OCI-LY3 (cell line): ENCODE measurements around the gene CRELD2.

Source experiments
- H2AFZ ChIP-seq: fragments of 200-600, 300-600 bp; shearing (Covaris generic); 2 replicates; pipeline ENCODE4 v1.6.0; 2014; ENCODE audit warnings: antibody characterized with exemption, low read depth, low read length
- H3K27ac ChIP-seq: fragments of 200-600, 300-600 bp; sonication (generic); 2 replicates; pipeline ENCODE4 v1.5.1; 2014; ENCODE audit warnings: mild to moderate bottlenecking, low read length, moderate library complexity, mixed read lengths
- H3K27me3 ChIP-seq: fragments of 200-600, 300-600 bp; sonication (generic); 2 replicates; pipeline ENCODE4 v1.6.1; 2014; ENCODE audit warnings: low read depth, low read length, mixed read lengths
- H3K36me3 ChIP-seq: fragments of 200-600, 300-600 bp; sonication (generic); replicated peaks from 2 replicates; pipeline ENCODE3; 2014; ENCODE audit warnings: low read depth, low read length, mixed read lengths
- H3K4me1 ChIP-seq: fragments of 300-600, 200-600 bp; sonication (generic); 2 replicates; pipeline ENCODE4 v1.6.1; 2014; ENCODE audit warnings: low read length, mixed read lengths
- H3K4me2 ChIP-seq: fragments of 200-600, 300-600 bp; sonication (generic); 2 replicates; pipeline ENCODE4 v1.6.1; 2014; ENCODE audit warnings: low read length, mixed read lengths
- H3K4me3 ChIP-seq: fragments of 300-600, 200-600 bp; sonication (generic); 2 replicates; pipeline ENCODE4 v1.5.1; 2014; ENCODE audit warnings: antibody characterized with exemption, mild to moderate bottlenecking, low read length, moderate library complexity
- H3K79me2 ChIP-seq: fragments of 300-600, 200-600 bp; shearing (Covaris generic); 2 replicates; pipeline ENCODE4 v1.6.1; 2014; ENCODE audit warnings: mild to moderate bottlenecking, low read length, mixed read lengths
- H3K9ac ChIP-seq: fragments of 300-600, 200-600 bp; shearing (Covaris generic); 2 replicates; pipeline ENCODE4 v1.6.0; 2014; ENCODE audit warnings: mild to moderate bottlenecking, low read length, moderate library complexity
- H3K9me3 ChIP-seq: fragments of 200-600, 300-600 bp; shearing (Covaris generic); 2 replicates; pipeline ENCODE4 v1.6.1; 2014; ENCODE audit warnings: low read length, mixed read lengths; ENCODE audit not compliant: insufficient read depth
- H4K20me1 ChIP-seq: fragments of 200-600, 300-600 bp; sonication (generic); 2 replicates; pipeline ENCODE4 v1.6.1; 2016; ENCODE audit warnings: low read length, mixed read lengths; ENCODE audit not compliant: insufficient read depth
- CTCF ChIP-seq: fragments of 200-600, 300-600 bp; sonication (generic); IDR thresholded peaks from 2 replicates; pipeline ENCODE4 v1.5.1; 2014; ENCODE audit warnings: antibody characterized with exemption, low read length, low read depth
- EZH2phosphoT487 ChIP-seq: fragments of 200-600 bp; shearing (Covaris generic); IDR thresholded peaks from 2 replicates; pipeline ENCODE4 v1.6.1; 2018; ENCODE audit warnings: antibody characterized with exemption, mixed run types, low read depth

CRELD2 gene

GRCh38 chr22:49955581-49956417 is 37.4 kb downstream of the CRELD2 start:
- H3K4me2 ChIP-seq: no peak overlapping the region
- no peaks in the 10 kb centered on the region for H3K36me3 ChIP-seq
- H3K4me3 ChIP-seq: no peak overlapping the region
- no peaks in the 10 kb centered on the region for H4K20me1 ChIP-seq
- H3K4me1 ChIP-seq: peaks cover 15% of the 10 kb centered on the region
- no peaks in the 10 kb centered on the region for H3K27me3 ChIP-seq
- H2AFZ ChIP-seq: no peak overlapping the region
- no peaks in the 10 kb centered on the region for H3K9me3 ChIP-seq
- H3K9ac ChIP-seq: no peak overlapping the region
- peaks cover 10% of the 10 kb centered on the region; the same call in 1 of the 2 replicates for H3K79me2 ChIP-seq
- H3K27ac ChIP-seq: no peak overlapping the region
- TF ChIP-seq CTCF (no peak), EZH2phosphoT487 (no peak)

GRCh38 chr22:49956418-49956770 is 38.0 kb downstream of the CRELD2 start:
- no peaks in the 10 kb centered on the region for H3K27me3 ChIP-seq
- H3K79me2 ChIP-seq: peaks cover 16% of the 10 kb centered on the region
- peaks cover 9% of the 10 kb centered on the region for H3K4me1 ChIP-seq
- H3K9ac ChIP-seq: no peak overlapping the region
- no peak for TF ChIP-seq EZH2phosphoT487
- no peak for TF ChIP-seq CTCF
- no peak overlapping the region for H3K27ac ChIP-seq
- H3K4me2 ChIP-seq: no peak overlapping the region
- H3K9me3 ChIP-seq: no peaks in the 10 kb centered on the region
- no peak overlapping the region for H3K4me3 ChIP-seq
- no peak overlapping the region for H2AFZ ChIP-seq
- peaks cover 1% of the 10 kb centered on the region for H3K36me3 ChIP-seq
- H4K20me1 ChIP-seq: no peaks in the 10 kb centered on the region

- Histone ChIP-seq H3K4me2 (no peak overlapping the region), H3K36me3 (peaks cover 8% of the 10 kb centered on the region), H3K27ac (no peak overlapping the region)
Observed at GRCh38 chr22:49956914-49957825, 38.7 kb downstream of the CRELD2 start.

More at GRCh38 chr22:49956914-49957825, 38.7 kb downstream of the CRELD2 start:
- no peaks in the 10 kb centered on the region for H3K27me3 ChIP-seq
- no peaks in the 10 kb centered on the region for H3K9me3 ChIP-seq
- H3K9ac ChIP-seq: no peak overlapping the region
- no peak overlapping the region for H2AFZ ChIP-seq
- H3K79me2 ChIP-seq: peaks cover 23% of the 10 kb centered on the region
- H3K4me1 ChIP-seq: peaks cover 8% of the 10 kb centered on the region
- no peak overlapping the region for H3K4me3 ChIP-seq
- H4K20me1 ChIP-seq: peaks cover 5% of the 10 kb centered on the region; the same call in 1 of the 2 replicates
- no peak for TF ChIP-seq EZH2phosphoT487
- no peak for TF ChIP-seq CTCF
